GM19238 (cell line): ENCODE results near the gene JADE3.

ENCODE experiments used
- DNase-seq: peaks from one replicate; pipeline ENCODE4 v3.0.0; 2011; ENCODE audit warnings: low spot score; ENCODE audit not compliant: insufficient read length

JADE3 gene

GRCh38 chrX:46912098-46912602, at the start of gene JADE3:
Gene JADE3, plus strand, starts transcription at chrX:46912421. Its CDS starts 72,474 bp downstream, at chrX:46984895.
- DNase-seq = peak; percentile 18

GRCh38 chrX:46863072-46863471, 49.1 kb upstream of the JADE3 start:
- DNase-seq = no peak

- no peak for DNase-seq
Observed at GRCh38 chrX:46864606-46865005, 47.6 kb upstream of the JADE3 start.

DNA sequence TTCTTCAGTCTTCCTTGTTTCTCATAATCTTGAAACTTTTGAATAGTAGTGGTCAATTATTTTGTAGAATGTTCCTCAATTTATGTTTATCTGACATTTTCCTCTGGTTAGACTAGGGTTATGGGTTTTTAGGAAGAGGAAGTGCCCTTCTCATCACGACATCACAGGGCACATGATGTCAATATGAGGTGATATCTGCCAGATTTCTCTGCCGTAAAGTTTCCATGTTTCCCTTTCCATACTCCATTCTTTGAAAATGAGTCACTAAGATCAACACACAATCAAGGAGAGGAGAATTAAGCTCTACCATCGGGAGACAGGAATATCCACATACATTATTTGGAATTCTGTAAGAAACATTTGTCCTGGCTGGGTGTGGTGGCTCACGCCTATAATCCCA, 46.9 kb upstream of the JADE3 start:
- DNase-seq = no peak

DNA sequence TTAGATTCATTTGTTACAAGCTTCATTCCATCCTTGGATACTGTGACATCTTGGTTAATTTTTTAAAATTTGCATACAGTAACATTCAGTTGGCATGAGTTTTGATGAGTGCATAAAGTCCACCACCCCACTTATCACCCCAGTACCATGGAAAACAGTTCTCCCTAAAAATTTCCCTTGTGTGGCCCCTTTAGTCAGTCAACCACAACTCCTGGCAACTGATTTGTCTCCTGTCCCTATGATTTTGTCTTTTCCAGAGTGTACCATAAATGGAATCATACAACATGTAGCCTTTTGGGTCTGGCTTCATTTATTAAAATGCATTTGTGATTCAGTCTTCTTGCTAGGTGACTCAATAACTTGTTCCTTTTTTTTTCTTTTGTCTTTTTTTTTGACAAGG, 45.5 kb upstream of the JADE3 start:
- no peak for DNase-seq

DNA sequence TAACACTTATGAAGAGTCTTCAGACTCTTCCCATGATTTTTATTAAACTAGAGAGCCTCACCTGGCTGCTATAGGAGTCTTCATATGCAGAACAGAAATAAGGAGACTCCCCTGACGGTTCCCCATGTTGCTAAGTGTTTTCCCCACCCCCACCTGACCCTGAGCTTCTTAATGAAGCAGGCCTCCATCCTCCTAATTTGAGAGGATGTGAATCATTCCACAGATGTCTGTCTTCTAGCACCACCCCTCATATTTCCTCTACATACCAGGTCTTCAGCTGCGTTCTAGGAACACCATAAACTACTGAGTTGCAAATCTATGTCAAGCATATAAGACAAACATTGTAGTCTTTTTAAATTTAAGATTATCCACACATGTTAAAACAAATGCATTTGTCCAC, 38.5 kb upstream of the JADE3 start:
- no peak for DNase-seq

GRCh38 chrX:46876901-46877300, 35.3 kb upstream of the JADE3 start:
- DNase-seq = no peak

DNA sequence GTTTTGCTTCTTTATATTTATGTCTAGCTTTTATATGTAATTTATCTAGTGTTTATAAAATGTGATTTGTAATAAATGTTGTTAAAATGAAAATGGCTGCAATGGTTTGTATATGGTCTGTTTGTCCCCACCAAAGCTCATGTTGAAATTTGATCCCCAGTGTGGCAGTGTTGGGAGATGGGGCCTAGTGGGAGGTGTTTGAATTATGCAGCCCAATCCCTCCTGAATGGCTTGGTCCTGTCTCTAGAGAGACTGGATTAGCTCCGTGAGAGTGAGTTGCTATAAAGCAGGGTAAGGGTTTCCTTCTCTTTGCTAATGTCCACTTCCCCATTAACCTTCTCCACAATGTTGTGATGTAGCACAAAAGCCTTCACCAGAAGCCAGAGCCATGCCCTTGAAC, 30.0 kb upstream of the JADE3 start:
- DNase-seq = no peak

DNA sequence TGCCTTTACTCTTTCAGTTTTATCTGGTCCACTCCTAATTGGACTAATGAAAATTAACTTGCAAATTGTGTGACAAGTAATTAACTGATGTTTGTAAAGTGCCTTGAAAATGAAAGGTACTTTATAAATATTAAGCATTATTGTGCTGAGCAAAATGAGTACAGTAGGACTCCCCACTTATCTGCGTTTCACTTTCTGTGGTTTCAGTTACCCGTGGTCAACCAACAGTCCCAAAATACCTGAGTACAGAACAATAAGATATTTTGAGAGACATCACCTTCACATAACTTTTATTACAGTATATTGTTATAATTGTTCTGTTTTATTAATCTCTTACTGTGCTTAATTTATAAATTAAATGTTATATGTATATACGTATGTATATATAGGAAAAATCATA, 27.4 kb upstream of the JADE3 start:
- DNase-seq = no peak

GRCh38 chrX:46898207-46898606, 14.0 kb upstream of the JADE3 start:
- no peak for DNase-seq

DNA sequence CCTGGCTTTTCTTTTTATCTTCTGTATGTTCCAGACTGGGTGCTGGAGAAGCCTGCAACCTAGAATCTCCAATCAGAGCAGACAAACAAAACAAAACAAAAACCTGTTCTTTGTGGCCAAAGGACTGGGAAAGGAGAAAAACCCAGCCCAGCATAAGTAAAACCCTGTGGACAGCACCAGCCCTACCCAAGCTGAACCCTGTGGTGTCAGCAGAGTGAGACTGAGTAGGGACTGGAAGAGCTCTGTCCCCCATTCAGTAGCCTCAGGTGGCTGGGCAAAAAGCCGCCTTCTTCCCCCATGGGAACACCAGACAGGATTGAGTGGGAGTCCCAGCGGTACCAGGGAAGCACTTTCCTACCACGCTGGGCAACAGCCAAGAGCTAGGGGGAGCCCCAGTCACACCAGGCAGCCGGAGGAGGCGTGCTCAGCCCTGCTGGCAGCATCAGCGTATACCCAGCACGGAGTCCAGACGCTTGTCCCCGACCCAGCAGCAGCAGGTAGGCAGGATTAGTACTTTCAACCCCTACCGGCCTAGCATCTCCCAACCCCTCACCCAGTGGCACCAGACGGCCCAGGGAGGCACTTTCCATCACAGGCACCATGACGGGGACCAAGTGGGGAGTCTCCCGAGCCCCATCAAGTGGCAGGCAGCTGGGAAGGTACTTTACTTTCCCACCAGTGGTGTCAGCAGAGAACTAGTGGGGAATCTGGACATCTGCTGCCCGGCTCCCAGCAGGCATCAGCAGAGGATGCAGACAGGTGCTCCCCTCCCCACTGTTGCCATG, 8.6 kb upstream of the JADE3 start:
- DNase-seq = peak; percentile 50

DNA sequence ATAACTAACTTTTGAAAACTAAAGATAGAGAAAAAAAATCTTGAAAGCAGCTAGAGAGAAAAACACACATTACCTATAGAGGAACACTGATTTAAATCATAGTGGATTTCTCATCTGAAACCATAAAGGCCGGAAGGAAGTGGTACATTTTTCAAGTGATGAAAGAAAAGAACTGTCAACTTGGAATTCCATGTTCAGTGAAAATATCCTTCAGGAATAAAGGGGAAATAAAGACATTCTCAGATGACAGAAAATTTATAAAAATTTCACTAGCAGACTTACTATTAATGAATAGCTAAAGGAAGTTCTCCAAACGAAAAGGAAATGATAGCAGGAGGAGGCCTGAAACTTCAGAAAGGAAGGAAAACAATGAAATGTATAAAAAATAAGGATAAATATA, 7.6 kb upstream of the JADE3 start:
- DNase-seq = no peak

GRCh38 chrX:46910415-46910814, 1.8 kb upstream of the JADE3 start:
- DNase-seq = no peak

DNA sequence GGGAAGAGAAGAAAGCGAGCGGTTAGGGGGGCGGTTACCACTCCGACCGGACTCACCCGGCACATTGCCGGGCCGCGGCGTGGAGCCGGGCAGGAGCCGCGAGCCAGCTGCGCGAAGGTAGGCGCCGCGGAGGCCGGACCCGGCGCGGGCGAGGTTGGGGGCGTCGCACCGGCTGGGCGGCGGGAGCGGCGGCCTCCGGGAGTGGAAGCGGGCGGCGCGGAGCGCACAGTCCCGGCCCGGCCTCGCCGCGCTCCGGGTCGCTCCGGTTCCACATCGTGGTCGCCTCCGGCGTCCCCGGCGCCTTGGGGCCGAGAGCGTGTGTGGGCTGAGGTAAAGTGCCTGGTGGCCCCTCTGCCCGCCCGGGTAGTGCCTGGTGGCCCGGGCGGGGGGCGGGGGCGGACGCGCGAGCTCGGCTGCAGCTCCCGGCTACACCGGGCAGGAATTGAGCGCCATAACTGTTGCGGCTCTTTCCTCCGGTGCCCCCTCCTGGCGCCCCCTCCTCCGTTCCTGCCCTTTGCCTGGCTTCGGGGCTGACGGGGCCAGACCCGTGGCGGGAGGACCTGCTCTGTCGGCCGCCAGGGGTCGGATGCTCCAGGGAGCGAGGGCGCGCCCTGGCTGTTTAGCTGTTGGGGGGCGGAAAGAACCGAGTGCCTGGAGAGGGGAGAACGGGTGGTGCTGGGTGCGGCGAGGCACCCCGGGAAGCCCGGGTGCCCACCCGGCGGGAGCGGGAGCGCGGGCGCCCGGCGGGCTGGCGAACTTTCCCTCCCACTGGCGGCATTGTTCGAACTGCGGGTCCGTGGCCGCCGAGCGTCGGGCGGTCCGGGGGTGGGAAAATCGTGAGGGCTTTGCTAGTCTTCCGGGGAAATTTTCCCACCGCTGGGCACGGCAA, 626 bp downstream of the JADE3 start:
- peak; percentile 36 for DNase-seq

- DNase-seq = no peak
Observed at GRCh38 chrX:46913667-46914066, 1.4 kb downstream of the JADE3 start.

DNA sequence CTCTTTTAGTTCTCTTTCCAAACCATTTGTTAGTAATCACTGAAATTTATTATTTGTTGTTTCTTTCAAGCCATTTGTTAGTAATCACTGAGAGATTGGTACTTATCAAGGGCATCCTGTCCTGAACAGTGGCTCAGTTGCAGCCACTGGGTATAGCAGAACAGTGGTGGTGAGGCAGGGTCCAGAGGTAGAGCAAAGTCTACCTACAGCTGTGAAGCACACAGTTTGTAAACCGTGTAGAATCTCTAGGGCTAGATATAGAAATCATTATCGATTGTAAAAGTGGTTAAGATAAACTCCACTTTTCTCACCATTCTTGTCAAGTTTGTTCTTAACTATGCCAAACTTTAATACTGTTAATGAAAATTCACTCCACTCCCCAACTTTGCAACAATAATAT, 4.1 kb downstream of the JADE3 start:
- DNase-seq = no peak

DNA sequence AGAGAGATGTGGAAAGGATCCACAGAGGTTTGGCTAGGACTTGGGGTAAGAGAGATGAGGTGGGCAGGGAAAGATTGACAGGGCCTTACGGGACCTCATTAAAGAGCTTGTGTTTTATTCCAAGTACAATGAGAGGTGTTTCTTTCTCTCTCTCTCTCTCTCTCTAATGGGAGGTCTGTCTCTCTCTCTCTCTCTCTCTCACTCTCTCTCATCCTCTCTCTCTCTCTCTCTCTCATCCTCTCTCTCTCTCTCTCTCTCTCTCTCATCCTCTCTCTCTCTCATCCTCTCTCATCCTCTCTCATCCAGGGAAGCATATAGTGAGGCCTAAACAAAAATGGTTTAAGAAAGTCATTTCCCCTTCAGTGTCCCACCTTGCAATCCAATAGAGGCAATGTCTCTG, 5.4 kb downstream of the JADE3 start:
- no peak for DNase-seq

GRCh38 chrX:46918434-46918833, 6.2 kb downstream of the JADE3 start:
- no peak for DNase-seq

DNA sequence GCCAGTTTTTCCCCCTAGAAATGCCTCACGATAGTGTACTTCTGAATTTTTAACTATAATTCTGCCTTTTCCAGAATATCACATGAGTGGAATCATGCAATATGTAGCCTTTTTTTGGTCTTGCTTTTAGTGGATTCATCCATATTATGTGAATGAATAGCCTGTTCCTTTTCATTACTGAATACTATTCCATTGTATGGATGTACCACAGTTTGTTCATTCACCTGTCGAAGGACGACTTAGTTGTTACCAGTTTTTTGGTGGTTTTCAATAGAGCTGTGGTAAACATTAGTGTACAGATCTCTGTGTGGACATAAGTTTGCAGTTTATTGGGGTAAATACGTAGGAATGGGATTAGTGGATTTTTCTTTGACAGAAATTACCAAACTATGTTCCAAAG, 8.0 kb downstream of the JADE3 start:
- DNase-seq = no peak

- DNase-seq = no peak
Observed at GRCh38 chrX:46922611-46923010, 10.4 kb downstream of the JADE3 start.

- DNase-seq = no peak
Observed at GRCh38 chrX:46927718-46928117, 15.5 kb downstream of the JADE3 start.
